KMS-11 (cell line): Measurements from ENCODE around the gene CSNK2A1.

ENCODE experiments used
- H2AFZ ChIP-seq: fragments of 200-600 bp; sonication (generic); 2 replicates; pipeline ENCODE4 v1.6.1; 2016; ENCODE audit warnings: antibody characterized with exemption, mixed run types, low read depth
- H3K27ac ChIP-seq: fragments of 200-600 bp; sonication (generic); 2 replicates; pipeline ENCODE4 v1.6.1; 2016; ENCODE audit warnings: mild to moderate bottlenecking, mixed run types
- H3K27me3 ChIP-seq: fragments of 200-600 bp; sonication (generic); 2 replicates; pipeline ENCODE4 v1.6.1; 2017; ENCODE audit warnings: mild to moderate bottlenecking, low read depth, mixed run types, moderate library complexity; ENCODE audit not compliant: insufficient read depth
- H3K36me3 ChIP-seq: fragments of 200-600 bp; sonication (generic); 2 replicates; pipeline ENCODE4 v1.6.1; 2017; ENCODE audit warnings: mild to moderate bottlenecking, mixed run types; ENCODE audit not compliant: insufficient read depth
- H3K4me1 ChIP-seq: fragments of 200-600 bp; sonication (generic); 2 replicates; pipeline ENCODE4 v1.6.1; 2016; ENCODE audit warnings: mild to moderate bottlenecking, low read depth, mixed run types; ENCODE audit not compliant: poor library complexity, severe bottlenecking
- H3K4me2 ChIP-seq: fragments of 200-600 bp; sonication (generic); 2 replicates; pipeline ENCODE4 v1.7.0; 2016; ENCODE audit warnings: mild to moderate bottlenecking, mixed run types
- H3K4me3 ChIP-seq: fragments of 200-600 bp; sonication (generic); IDR thresholded peaks from 2 replicates; pipeline ENCODE4 v1.6.1; 2017; ENCODE audit warnings: low read depth, low read length, mixed read lengths; ENCODE audit not compliant: insufficient read depth
- H3K79me2 ChIP-seq: fragments of 200-600 bp; sonication (generic); 2 replicates; pipeline ENCODE4 v1.6.1; 2016; ENCODE audit warnings: low read depth, mixed run types; ENCODE audit not compliant: insufficient read depth
- H3K9ac ChIP-seq: fragments of 200-600 bp; sonication (generic); 2 replicates; pipeline ENCODE4 v1.6.1; 2016; ENCODE audit warnings: mild to moderate bottlenecking, mixed run types
- H4K20me1 ChIP-seq: fragments of 200-600 bp; sonication (generic); 2 replicates; pipeline ENCODE4 v1.6.1; 2016; ENCODE audit warnings: mild to moderate bottlenecking, mixed run types; ENCODE audit not compliant: insufficient read depth
- TF ChIP-seq, protein P1 (sequence below): fragments of 200-600 bp; sonication (generic); conservative IDR thresholded peaks from 2 replicates; pipeline ENCODE4 v1.6.1; 2017; ENCODE audit warnings: low read depth, mild to moderate bottlenecking, antibody characterized with exemption, low read length, moderate library complexity, mixed read lengths

The CSNK2A1 gene

GRCh38 chr20:507006-507758 is 36.4 kb downstream of the CSNK2A1 start:
- Histone ChIP-seq H3K9ac (no peak overlapping the region), H3K36me3 (no peaks in the 10 kb centered on the region; the same call in 1 of the 2 replicates), H3K4me3 (no peak overlapping the region), H4K20me1 (0 out of 2 replicates have a peak, but pooled peaks cover 2% of the 10 kb centered on the region), H3K79me2 (peaks cover 46% of the 10 kb centered on the region), H3K27ac (no peak overlapping the region), H3K4me1 (peaks cover 5% of the 10 kb centered on the region), H2AFZ (no peak overlapping the region), H3K27me3 (no peaks in the 10 kb centered on the region), H3K4me2 (no peak overlapping the region)
- TF ChIP-seq, protein P1, sequence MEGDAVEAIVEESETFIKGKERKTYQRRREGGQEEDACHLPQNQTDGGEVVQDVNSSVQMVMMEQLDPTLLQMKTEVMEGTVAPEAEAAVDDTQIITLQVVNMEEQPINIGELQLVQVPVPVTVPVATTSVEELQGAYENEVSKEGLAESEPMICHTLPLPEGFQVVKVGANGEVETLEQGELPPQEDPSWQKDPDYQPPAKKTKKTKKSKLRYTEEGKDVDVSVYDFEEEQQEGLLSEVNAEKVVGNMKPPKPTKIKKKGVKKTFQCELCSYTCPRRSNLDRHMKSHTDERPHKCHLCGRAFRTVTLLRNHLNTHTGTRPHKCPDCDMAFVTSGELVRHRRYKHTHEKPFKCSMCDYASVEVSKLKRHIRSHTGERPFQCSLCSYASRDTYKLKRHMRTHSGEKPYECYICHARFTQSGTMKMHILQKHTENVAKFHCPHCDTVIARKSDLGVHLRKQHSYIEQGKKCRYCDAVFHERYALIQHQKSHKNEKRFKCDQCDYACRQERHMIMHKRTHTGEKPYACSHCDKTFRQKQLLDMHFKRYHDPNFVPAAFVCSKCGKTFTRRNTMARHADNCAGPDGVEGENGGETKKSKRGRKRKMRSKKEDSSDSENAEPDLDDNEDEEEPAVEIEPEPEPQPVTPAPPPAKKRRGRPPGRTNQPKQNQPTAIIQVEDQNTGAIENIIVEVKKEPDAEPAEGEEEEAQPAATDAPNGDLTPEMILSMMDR: no peak

DNA sequence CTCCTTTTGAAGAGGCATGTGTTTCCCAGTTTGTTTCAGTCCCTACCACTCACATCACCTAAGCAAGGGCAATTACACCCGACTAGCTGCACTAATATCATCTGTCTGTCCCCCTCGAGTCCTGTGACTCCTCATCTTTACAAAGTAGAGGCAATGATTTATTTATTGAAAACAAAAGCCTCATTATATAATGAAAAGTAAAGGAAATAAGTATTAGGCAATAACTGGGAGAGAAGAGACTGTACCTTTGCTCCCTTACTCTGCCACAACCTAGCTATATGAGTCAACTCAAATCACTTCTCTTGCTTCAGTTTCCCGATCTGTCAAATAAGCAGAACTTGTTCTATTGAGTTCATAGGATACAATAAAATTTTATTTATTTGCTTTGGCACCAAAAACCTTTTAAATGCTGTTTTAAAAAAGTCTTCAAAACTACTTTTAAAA is 38.9 kb downstream of the CSNK2A1 start:
- Histone ChIP-seq H3K79me2 (peaks cover 20% of the 10 kb centered on the region; the same call in 1 of the 2 replicates), H3K36me3 (no peaks in the 10 kb centered on the region; the same call in 1 of the 2 replicates), H3K9ac (no peak overlapping the region), H2AFZ (no peak overlapping the region), H3K4me3 (no peak overlapping the region), H4K20me1 (no peaks in the 10 kb centered on the region), H3K4me2 (no peak overlapping the region), H3K27ac (no peak overlapping the region), H3K4me1 (no peaks in the 10 kb centered on the region), H3K27me3 (no peaks in the 10 kb centered on the region)
- TF ChIP-seq, protein P1: no peak

GRCh38 chr20:503048-503737 is 40.4 kb downstream of the CSNK2A1 start:
- Histone ChIP-seq H3K9ac (no peak overlapping the region), H4K20me1 (no peaks in the 10 kb centered on the region), H3K4me1 (no peaks in the 10 kb centered on the region), H3K4me2 (no peak overlapping the region), H3K36me3 (no peaks in the 10 kb centered on the region), H3K4me3 (no peak overlapping the region), H3K27ac (no peak overlapping the region), H2AFZ (no peak overlapping the region), H3K79me2 (peaks cover 6% of the 10 kb centered on the region; the same call in 1 of the 2 replicates), H3K27me3 (no peaks in the 10 kb centered on the region)
- TF ChIP-seq, protein P1: no peak

DNA sequence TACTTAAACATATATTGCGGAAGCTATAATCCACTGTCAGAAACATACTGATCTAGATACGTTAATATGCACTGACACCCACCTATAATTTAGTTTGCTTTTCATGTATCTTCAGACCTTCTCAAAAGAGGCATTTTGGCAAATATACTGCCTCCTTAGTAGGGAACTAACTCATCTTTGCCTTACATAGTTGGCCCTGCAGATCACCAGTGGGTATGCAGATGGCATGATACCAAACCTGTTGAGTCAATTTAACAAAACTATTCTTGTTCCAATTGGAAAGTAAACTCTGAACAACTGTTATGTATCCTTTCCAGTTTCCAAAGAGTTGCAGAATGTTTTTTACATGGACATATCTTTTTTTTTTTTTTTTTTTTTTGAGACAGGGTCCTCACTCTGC is 45.6 kb downstream of the CSNK2A1 start:
- Histone ChIP-seq H3K9ac (no peak overlapping the region), H3K36me3 (no peaks in the 10 kb centered on the region), H3K27ac (no peak overlapping the region), H3K27me3 (no peaks in the 10 kb centered on the region), H3K4me3 (no peak overlapping the region), H3K4me1 (no peaks in the 10 kb centered on the region), H2AFZ (no peak overlapping the region), H3K4me2 (no peak overlapping the region), H3K79me2 (no peaks in the 10 kb centered on the region), H4K20me1 (no peaks in the 10 kb centered on the region)
- TF ChIP-seq, protein P1: no peak
